Smooth muscle cell (in vitro differentiated cells): ENCODE results near the gene CEP170B. TPM values are rescaled to one million over a fixed set of nuclear protein-coding genes. Genes with fewer than 3 reads are reported as not detected.
A peak's percentile ranks its signal among the peaks of the same experiment; 100 is the strongest.

Experiments
- DNase-seq: peaks from one replicate; lab custom pipeline; 2025; ENCODE audit not compliant: unreplicated experiment; lab: John Stamatoyannopoulos, UW
- H2AFZ ChIP-seq: fragments of 200-600 bp; sonication (generic); 2 replicates; pipeline ENCODE4 v1.6.0; 2016; ENCODE audit warnings: antibody characterized with exemption, low read depth, mild to moderate bottlenecking
- H3F3A ChIP-seq: fragments of 200-600 bp; sonication (generic); 2 replicates; pipeline ENCODE4 v1.6.0; 2017; ENCODE audit warnings: antibody characterized with exemption, low read depth
- H3K27ac ChIP-seq: fragments of 200-600 bp; sonication (generic); 2 replicates; pipeline ENCODE4 v1.5.1; 2016; ENCODE audit warnings: low read depth, mild to moderate bottlenecking
- H3K27me3 ChIP-seq: fragments of 200-600 bp; sonication (generic); 2 replicates; pipeline ENCODE4 v1.6.1; 2016; ENCODE audit warnings: low read depth, mild to moderate bottlenecking
- H3K36me3 ChIP-seq: fragments of 200-600 bp; sonication (generic); 2 replicates; pipeline ENCODE4 v1.5.1; 2016; ENCODE audit warnings: low read depth
- H3K4me1 ChIP-seq: fragments of 200-600 bp; sonication (generic); 2 replicates; pipeline ENCODE4 v1.5.1; 2016; ENCODE audit warnings: low read depth
- H3K4me2 ChIP-seq: fragments of 200-600 bp; sonication (generic); 2 replicates; pipeline ENCODE4 v1.6.0; 2016; ENCODE audit warnings: mild to moderate bottlenecking
- H3K4me3 ChIP-seq: fragments of 200-600 bp; sonication (generic); 2 replicates; pipeline ENCODE4 v1.5.1; 2016; ENCODE audit warnings: mild to moderate bottlenecking
- H3K79me2 ChIP-seq: fragments of 200-600 bp; sonication (generic); 2 replicates; pipeline ENCODE4 v1.6.0; 2016; ENCODE audit warnings: low read depth, mild to moderate bottlenecking
- H3K9ac ChIP-seq: fragments of 200-600 bp; sonication (generic); 2 replicates; pipeline ENCODE4 v1.6.0; 2016; ENCODE audit warnings: low read depth
- H3K9me3 ChIP-seq: fragments of 200-600 bp; sonication (generic); replicated peaks from 2 replicates; pipeline ENCODE4 v1.5.1; 2016; ENCODE audit warnings: low read depth
- H4K20me1 ChIP-seq: fragments of 200-600 bp; sonication (generic); 2 replicates; pipeline ENCODE4 v1.6.0; 2016; ENCODE audit warnings: low read depth
- CTCF ChIP-seq: fragments of 200-600 bp; sonication (generic); IDR thresholded peaks from 2 replicates; pipeline ENCODE4 v1.5.1; 2017; ENCODE audit warnings: borderline replicate concordance, mild to moderate bottlenecking, antibody characterized with exemption; ENCODE audit not compliant: insufficient read depth, poor library complexity, severe bottlenecking
- WGBS: methylation state at CpG from one replicate; pipeline ENCODE4 v1.1.7; 2016; ENCODE audit warnings: low lambda C conversion rate; 5-methylcytosine and 5-hydroxymethylcytosine counted together
- polyA plus RNA-seq: library from polyadenylated mRNA; unstranded; fragments of >200 nt; fragmentation: Nextera tagmentation; extraction: Ambion mirVana; gene quantifications from 2 replicates; pipeline ENCODE4 v1.2.1, GENCODE V29; 2016
- total RNA-seq: library from RNA; depleted of rRNA; stranded (reverse); fragments of >200 nt; gene quantifications from 2 replicates; pipeline ENCODE4 v1.2.3, GENCODE V29; 2014

CEP170B gene
- total and polyA plus RNA-seq, 2 experiments from 2014 or later = 5.9 to 9.8 TPM

GRCh38 chr14:104933746-104934733 is 69.0 kb downstream of the CEP170B start:
- Histone ChIP-seq H3K4me1 (no peaks in the 10 kb centered on the region), H3K36me3 (no peaks in the 10 kb centered on the region), H3K9me3 (no peaks in the 10 kb centered on the region), H4K20me1 (no peaks in the 10 kb centered on the region), H3F3A (no peaks in the 10 kb centered on the region), H2AFZ (no peak overlapping the region), H3K79me2 (no peaks in the 10 kb centered on the region), H3K27me3 (peaks cover 35% of the 10 kb centered on the region), H3K4me3 (peak overlapping the region; percentile 72), H3K9ac (no peak overlapping the region), H3K27ac (no peak overlapping the region), H3K4me2 (peak overlapping the region; percentile 93)
- 66% methylated on average over 4 of the region's 42 CpGs for WGBS
- no peak for TF ChIP-seq CTCF
- DNase-seq = no peak

- H3K27me3 ChIP-seq = peaks cover 45% of the 10 kb centered on the region
- no peak overlapping the region for H2AFZ ChIP-seq
- H3K9me3 ChIP-seq = no peaks in the 10 kb centered on the region
- no peaks in the 10 kb centered on the region for H3K79me2 ChIP-seq
- no peak for TF ChIP-seq CTCF
- H3K4me3 ChIP-seq = no peak overlapping the region
- H3K36me3 ChIP-seq = no peaks in the 10 kb centered on the region
- no peaks in the 10 kb centered on the region for H4K20me1 ChIP-seq
- no peak overlapping the region for H3K4me2 ChIP-seq
- no peaks in the 10 kb centered on the region for H3F3A ChIP-seq
- DNase-seq = no peak
- WGBS = 78% methylated on average over 3 of the region's 3 CpGs
- no peak overlapping the region for H3K9ac ChIP-seq
- no peaks in the 10 kb centered on the region for H3K4me1 ChIP-seq
- no peak overlapping the region for H3K27ac ChIP-seq
These were observed 70.1 kb downstream of the CEP170B start for GRCh38 chr14:104935026-104935650.

GRCh38 chr14:104935955-104936354 is 70.9 kb downstream of the CEP170B start:
- H3K36me3 ChIP-seq = no peaks in the 10 kb centered on the region
- H2AFZ ChIP-seq = no peak overlapping the region
- H3K27me3 ChIP-seq = peaks cover 45% of the 10 kb centered on the region
- H3K27ac ChIP-seq = no peak overlapping the region
- no peaks in the 10 kb centered on the region for H4K20me1 ChIP-seq
- TF ChIP-seq CTCF = no peak
- no peaks in the 10 kb centered on the region for H3K79me2 ChIP-seq
- H3K9me3 ChIP-seq = no peaks in the 10 kb centered on the region
- no peak for DNase-seq
- no peak overlapping the region for H3K9ac ChIP-seq
- H3K4me2 ChIP-seq = no peak overlapping the region
- H3K4me1 ChIP-seq = no peaks in the 10 kb centered on the region
- no peak overlapping the region for H3K4me3 ChIP-seq
- H3F3A ChIP-seq = no peaks in the 10 kb centered on the region
- 64% methylated on average over 2 of the region's 2 CpGs for WGBS
